Thymus (tissue), 11 donors: ENCODE data around the gene CARD19. TPM values are rescaled to one million over a fixed set of nuclear protein-coding genes. Genes with fewer than 3 reads are reported as not detected.

Experiments used
- DNase-seq, 9 donors: peaks; one replicate each; pipeline ENCODE4 v3.0.0-alpha.2; 2013; ENCODE audit warnings: low spot score in 9 of 9, low read depth in 6 of 9, missing footprints in 1 of 9
- H3K27ac ChIP-seq, 2 donors: one replicate each; pipeline ENCODE4 v1.5.1; 2013; ENCODE audit warnings: control low read depth in 1 of 2, low read depth in 1 of 2, low read length in 1 of 2, mild to moderate bottlenecking in 1 of 2, moderate library complexity in 1 of 2
- H3K27me3 ChIP-seq, 2 donors: one replicate each; pipeline ENCODE4 v1.5.1; 2013; ENCODE audit warnings: low read length in 1 of 2; ENCODE audit not compliant: control insufficient read depth in 2 of 2, insufficient read depth in 1 of 2
- H3K36me3 ChIP-seq, 2 donors: one replicate each; pipeline ENCODE4 v1.5.1; 2013; ENCODE audit warnings: low read length in 1 of 2, mild to moderate bottlenecking in 1 of 2, moderate library complexity in 1 of 2; ENCODE audit not compliant: control insufficient read depth in 2 of 2, insufficient read depth in 2 of 2
- H3K4me1 ChIP-seq, 2 donors: one replicate each; pipeline ENCODE4 v1.5.1; 2013; ENCODE audit warnings: low read length in 2 of 2; ENCODE audit not compliant: control insufficient read depth in 2 of 2, insufficient read depth in 2 of 2
- H3K4me3 ChIP-seq, 2 donors: one replicate each; pipeline ENCODE4 v1.5.1; 2013; ENCODE audit warnings: low read length in 2 of 2, control low read depth in 1 of 2, mild to moderate bottlenecking in 1 of 2
- H3K9me3 ChIP-seq, 2 donors: one replicate each; pipeline ENCODE4 v1.5.1; 2013; ENCODE audit warnings: low read length in 1 of 2, mild to moderate bottlenecking in 1 of 2; ENCODE audit not compliant: control insufficient read depth in 2 of 2, insufficient read depth in 1 of 2
- WGBS: extraction: QIAGEN DNeasy Blood & Tissue Kit; methylation state at CpG from one replicate; pipeline ENCODE4 v1.1.7; 2013; 5-methylcytosine and 5-hydroxymethylcytosine counted together
- polyA plus RNA-seq: library from polyadenylated mRNA; stranded (reverse); fragments of 200-250 nt; gene quantifications from one replicate; pipeline ENCODE4 v1.2.3, GENCODE V29; 2013
- total RNA-seq: library from RNA; stranded (reverse); fragments of 120-200 nt; gene quantifications from one replicate; pipeline ENCODE4 v1.2.4, GENCODE V29; 2013
- donor health status: healthy.

The CARD19 gene
- total and polyA plus RNA-seq, 2 donors: 24.8 to 25.3 TPM

- peaks cover 12 to 32% of the 10 kb centered on the region in 2 donors for H3K4me1 ChIP-seq
- no peaks in the 10 kb centered on the region for H3K27me3 ChIP-seq
- H3K9me3 ChIP-seq: peaks cover 2 to 3% of the 10 kb centered on the region in 2 donors
- no peak for DNase-seq
- 98% methylated on average over 8 of the region's 8 CpGs for WGBS
- peaks cover 13 to 17% of the 10 kb centered on the region in 2 donors for H3K36me3 ChIP-seq
- no peak overlapping the region for H3K27ac ChIP-seq
- no peak overlapping the region for H3K4me3 ChIP-seq
Measured at GRCh38 chr9:93090091-93090655, 5.8 kb upstream of the CARD19 start.

- Histone ChIP-seq H3K4me3 (no peak overlapping the region), H3K4me1 (peaks cover 12 to 33% of the 10 kb centered on the region in 2 donors), H3K9me3 (no peaks in the 10 kb centered on the region), H3K27ac (no peak overlapping the region), H3K27me3 (no peaks in the 10 kb centered on the region), H3K36me3 (peaks cover 6 to 9% of the 10 kb centered on the region in 2 donors)
- WGBS: 95% methylated on average over 4 of the region's 4 CpGs
- no peak for DNase-seq
Measured at GRCh38 chr9:93091056-93091452, 5.0 kb upstream of the CARD19 start.

- Histone ChIP-seq H3K27me3 (no peaks in the 10 kb centered on the region), H3K4me3 (no peak overlapping the region), H3K27ac (no peak overlapping the region), H3K4me1 (peaks cover 12 to 34% of the 10 kb centered on the region in 2 donors), H3K9me3 (no peaks in the 10 kb centered on the region), H3K36me3 (peaks cover 4 to 6% of the 10 kb centered on the region in 2 donors)
- DNase-seq: no peak
- 77% methylated on average over 3 of the region's 3 CpGs for WGBS
Measured at GRCh38 chr9:93091453-93092081, 4.5 kb upstream of the CARD19 start.

GRCh38 chr9:93092251-93092991, 3.6 kb upstream of the CARD19 start:
- Histone ChIP-seq H3K4me3 (no peak overlapping the region), H3K27me3 (no peaks in the 10 kb centered on the region), H3K4me1 (peaks cover 19 to 43% of the 10 kb centered on the region in 2 donors), H3K27ac (peak overlapping the region in 1 of 2 donors; percentile 95), H3K9me3 (no peaks in the 10 kb centered on the region), H3K36me3 (peaks cover 0 to 3% of the 10 kb centered on the region in 2 donors)
- DNase-seq: no peak
- WGBS: 94% methylated on average over 7 of the region's 7 CpGs

DNA sequence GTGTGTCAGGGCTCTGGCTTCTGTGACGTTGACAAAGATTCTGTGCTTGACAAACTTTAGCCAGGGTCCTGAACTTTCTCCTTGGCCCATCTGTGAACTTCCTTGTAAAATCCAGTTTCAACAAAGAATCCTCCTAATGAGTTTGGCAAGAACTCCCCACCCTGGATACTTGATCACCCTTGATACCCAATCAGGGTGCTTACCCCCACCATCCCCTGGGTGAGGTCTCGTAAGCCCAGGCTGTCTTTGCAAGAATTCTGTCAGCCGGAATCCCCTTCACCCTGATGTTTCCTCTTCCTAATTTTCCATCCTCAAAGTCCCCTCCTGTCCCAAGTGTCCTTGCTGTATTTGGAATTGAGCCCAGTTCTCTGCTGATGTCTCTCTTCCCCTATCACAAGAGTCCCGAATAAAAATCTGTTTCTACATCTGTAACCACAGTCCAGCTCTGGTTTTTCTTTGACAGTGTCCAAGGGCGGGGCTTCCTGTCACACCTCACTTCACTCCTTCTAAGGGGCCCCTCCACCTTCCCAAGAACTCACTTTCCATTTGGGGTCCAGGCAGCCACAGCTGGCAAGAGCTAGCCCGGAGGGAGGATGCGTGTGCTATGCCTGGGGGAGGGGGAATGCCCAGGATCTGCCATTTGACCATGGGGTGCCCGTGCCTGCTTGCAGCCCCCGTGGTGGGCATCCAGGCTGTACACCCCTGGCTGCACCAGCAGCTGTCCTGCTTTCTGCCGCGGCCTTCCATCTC, 2.7 kb upstream of the CARD19 start:
- peaks cover 23 to 52% of the 10 kb centered on the region in 2 donors for H3K4me1 ChIP-seq
- no peak overlapping the region for H3K4me3 ChIP-seq
- H3K9me3 ChIP-seq: no peaks in the 10 kb centered on the region
- no peaks in the 10 kb centered on the region for H3K36me3 ChIP-seq
- H3K27ac ChIP-seq: peak overlapping the region in 1 of 2 donors; percentile 95
- peak in 1 of 9 donors; percentile 38 for DNase-seq
- H3K27me3 ChIP-seq: no peaks in the 10 kb centered on the region
- 40% methylated on average over 11 of the region's 11 CpGs for WGBS

GRCh38 chr9:93093877-93094657, 1.9 kb upstream of the CARD19 start:
- WGBS: 76% methylated on average over 7 of the region's 7 CpGs
- H3K4me1 ChIP-seq: peaks cover 26 to 58% of the 10 kb centered on the region in 2 donors
- H3K36me3 ChIP-seq: no peaks in the 10 kb centered on the region
- no peaks in the 10 kb centered on the region for H3K27me3 ChIP-seq
- DNase-seq: no peak
- no peaks in the 10 kb centered on the region for H3K9me3 ChIP-seq
- no peak overlapping the region for H3K4me3 ChIP-seq
- H3K27ac ChIP-seq: peak overlapping the region; percentile 95

- Histone ChIP-seq H3K4me3 (peak overlapping the region; percentile 57 to 62), H3K9me3 (no peaks in the 10 kb centered on the region), H3K27me3 (no peaks in the 10 kb centered on the region), H3K36me3 (no peaks in the 10 kb centered on the region), H3K27ac (peak overlapping the region; percentile 95), H3K4me1 (peaks cover 26 to 64% of the 10 kb centered on the region in 2 donors)
- WGBS: 55% methylated on average over 11 of the region's 11 CpGs
- peak in 2 of 9 donors; percentile 31 to 63 for DNase-seq
Measured at GRCh38 chr9:93094658-93095204, 1.3 kb upstream of the CARD19 start.
